NCI-H1105 (cell line): Measurements from ENCODE around the gene SLC25A33.
"Not testable (repeated sequence)": the region's sequence is repeated elsewhere in the genome, so short reads cannot be mapped to it uniquely, and the experiment has no call there.

Experiments used
- DNase-seq: peaks from one replicate; lab custom pipeline; 2025; lab: John Stamatoyannopoulos, UW

The SLC25A33 gene

GRCh38 chr1:9625030-9625429 is 85.8 kb downstream of the SLC25A33 start:
- not testable (repeated sequence) for DNase-seq

- DNase-seq: no peak
These were observed 86.9 kb downstream of the SLC25A33 start for GRCh38 chr1:9626201-9626608.

GRCh38 chr1:9628541-9629444 is 89.5 kb downstream of the SLC25A33 start:
- DNase-seq: no peak

GRCh38 chr1:9629445-9630201 is 90.4 kb downstream of the SLC25A33 start:
- DNase-seq: no peak

GRCh38 chr1:9630331-9631111 is 91.3 kb downstream of the SLC25A33 start:
- no peak for DNase-seq

GRCh38 chr1:9631613-9632012 is 92.3 kb downstream of the SLC25A33 start:
- no peak for DNase-seq

GRCh38 chr1:9633493-9633892 is 94.2 kb downstream of the SLC25A33 start:
- no peak for DNase-seq

GRCh38 chr1:9634582-9634981 is 95.3 kb downstream of the SLC25A33 start:
- no peak for DNase-seq
